HG03139 (cell line): ENCODE data around the gene LPP.

Experiments
- ATAC-seq: cut with Tn5 transposase; IDR thresholded peaks from one replicate; pipeline ENCODE4 v1.9.1; 2021; ENCODE audit not compliant: unreplicated experiment

The LPP gene

DNA sequence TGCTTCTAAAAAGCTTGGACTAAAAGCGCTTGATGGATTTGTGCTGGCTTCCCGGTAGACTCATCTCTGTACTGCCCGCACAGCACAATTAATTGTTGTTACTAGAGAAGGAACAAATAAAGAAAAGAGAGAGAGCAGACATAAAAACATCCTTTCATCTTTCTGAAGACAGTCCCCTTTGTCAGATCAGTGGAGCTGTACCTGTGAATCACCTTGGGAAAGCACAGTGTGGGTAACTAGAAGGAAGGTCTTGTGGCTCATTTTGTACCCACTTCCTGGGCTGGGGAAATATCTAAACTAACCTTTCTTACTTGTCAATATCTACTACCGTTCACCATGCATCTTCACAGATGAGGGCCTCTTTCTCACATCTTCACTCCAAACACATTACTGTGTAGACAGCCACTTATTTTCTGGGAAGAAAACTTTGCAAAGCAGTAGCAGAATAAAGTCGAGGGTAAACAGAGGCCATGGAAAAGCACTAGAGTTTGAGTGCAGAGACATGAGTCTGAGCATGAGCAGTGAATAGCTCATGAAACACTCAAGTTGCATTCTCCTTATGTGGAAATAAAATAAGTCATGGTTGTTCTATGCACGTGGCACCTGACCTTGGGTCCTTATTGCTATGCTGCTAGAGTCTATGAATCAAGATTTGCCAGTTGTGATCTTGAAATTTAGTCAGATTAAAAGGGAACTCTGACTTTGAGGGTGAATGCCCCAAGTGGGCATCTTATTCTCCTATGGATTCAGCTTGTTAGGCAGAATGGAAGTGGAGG is 169.3 kb downstream of the LPP start:
- ATAC-seq = no peak

DNA sequence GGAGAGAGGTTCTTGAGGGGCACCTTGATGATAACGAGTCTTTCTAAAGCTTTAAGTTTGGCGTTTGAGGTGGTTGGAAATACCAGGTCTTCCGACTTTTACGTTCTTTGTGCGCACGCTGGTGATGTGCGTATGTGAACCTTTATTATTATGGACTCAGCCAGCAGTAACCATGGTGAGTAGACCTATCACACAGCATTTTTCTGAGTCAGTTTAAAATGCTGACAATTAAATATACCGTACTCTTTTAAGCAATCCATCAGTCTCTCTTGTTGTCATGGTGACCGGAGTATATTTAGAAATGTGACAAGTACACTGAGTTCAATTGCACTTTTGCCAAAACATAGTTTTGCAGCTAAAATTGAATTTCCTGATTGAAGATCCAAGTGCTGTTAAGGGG is 172.2 kb downstream of the LPP start:
- ATAC-seq = no peak

DNA sequence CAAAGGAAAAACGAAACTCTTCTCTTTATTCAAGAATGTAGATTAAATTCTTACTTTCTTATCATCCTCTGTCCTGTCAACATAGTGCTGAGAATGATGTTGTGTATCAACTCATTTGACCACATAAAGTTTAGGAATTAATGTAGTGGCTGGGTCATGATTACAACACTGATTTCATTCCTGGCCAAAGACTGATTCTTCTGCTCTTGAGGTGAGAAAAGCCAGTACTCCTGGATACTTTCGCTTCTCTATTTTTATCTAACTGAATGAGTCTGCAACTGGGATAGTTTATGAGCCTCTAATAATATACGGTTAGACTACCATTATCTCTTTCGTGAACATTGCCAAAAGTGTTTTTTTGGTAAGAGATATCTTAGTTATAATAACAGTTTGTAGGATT is 173.0 kb downstream of the LPP start:
- ATAC-seq = no peak

DNA sequence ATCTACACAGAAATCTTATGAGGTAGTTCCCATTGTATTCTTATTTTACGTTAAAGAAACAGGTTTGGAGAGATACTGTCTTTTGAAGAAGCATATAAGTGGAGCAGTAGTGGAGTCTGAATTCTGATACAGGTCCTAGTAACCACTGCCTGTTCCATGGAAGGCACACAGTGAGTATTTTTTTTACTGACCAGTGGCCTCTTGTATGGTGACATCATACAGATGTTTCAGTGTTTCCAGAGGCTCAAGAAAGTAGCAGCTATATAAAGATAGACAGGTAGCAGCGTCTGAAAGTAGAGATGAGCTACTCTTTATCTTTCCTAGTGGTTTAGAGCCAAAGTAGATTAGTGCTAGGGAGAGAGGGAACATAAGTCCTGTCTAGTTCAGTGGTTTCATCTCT is 173.5 kb downstream of the LPP start:
- ATAC-seq = no peak

DNA sequence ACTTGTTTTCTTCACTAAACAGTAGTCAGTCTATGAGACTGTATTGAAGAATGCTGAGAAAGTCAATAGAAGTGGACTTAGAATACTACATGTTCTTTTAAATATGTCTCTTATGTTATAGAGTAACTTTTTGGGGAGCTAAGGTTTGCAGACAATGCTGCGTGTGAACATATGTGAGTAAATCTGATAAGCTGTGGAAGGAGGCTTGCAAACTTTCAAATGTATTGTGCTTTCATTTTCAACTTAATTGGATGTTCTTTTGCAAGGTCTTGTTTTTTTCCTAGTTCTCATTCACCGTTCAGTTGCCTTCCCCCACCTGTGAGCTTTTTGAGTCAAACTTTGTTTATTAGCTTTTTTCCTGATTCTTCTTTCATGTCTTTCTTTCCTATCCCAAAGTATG is 176.2 kb downstream of the LPP start:
- no peak for ATAC-seq

DNA sequence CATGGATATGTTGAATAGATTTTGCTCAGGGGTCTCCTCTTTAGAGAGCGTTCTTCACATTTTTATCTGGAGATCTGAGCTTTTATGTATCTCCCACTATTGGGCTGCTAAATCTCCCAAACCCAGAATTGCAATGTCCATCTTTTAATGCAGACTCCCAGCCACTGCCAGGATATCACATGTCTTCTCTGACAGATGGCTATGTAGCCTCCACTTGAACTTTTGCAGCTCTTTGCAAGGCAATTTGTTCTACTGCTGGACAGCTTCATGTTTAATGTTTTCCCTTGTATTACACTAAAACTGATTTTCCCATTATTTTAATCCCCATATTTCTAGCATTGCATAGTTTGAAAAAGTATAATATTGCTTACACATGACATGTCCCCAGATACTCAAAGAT is 177.2 kb downstream of the LPP start:
- no peak for ATAC-seq

DNA sequence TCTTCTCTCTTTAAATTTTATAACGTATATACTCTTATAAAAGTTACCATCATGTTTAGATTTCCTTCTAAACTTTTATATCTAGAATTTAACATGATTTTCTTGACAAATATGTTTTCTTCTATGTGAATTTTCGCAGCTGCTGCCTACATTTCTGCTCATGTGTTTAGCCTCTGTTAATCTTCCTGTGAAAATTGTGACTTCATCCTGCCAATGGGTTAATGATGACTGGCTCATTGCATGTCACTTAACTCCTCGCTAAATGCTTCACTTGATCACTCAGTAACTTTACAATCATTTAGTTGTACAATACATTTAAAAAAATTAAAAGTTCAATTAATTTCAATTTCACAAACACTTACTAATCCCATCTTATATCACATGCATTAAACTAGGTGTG is 178.1 kb downstream of the LPP start:
- no peak for ATAC-seq

DNA sequence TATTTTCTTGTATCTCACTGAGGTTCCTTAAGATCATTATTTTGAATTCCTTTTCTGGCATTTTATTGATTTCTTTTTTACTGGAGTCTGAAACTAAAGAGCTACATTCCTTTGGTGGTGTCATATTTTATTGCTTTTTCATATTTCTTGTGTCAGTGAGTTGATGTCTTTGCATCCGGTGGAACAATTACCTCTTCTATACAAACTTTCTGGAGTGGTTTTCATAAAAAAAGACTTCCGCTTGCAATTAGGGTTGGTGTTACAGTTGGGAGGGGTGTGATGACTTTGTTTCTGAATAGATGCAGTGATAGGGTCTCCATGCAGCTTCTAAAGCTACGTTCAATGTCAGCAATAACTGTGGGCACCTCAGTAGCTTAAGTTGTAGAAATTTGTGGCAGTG is 181.7 kb downstream of the LPP start:
- ATAC-seq = no peak

DNA sequence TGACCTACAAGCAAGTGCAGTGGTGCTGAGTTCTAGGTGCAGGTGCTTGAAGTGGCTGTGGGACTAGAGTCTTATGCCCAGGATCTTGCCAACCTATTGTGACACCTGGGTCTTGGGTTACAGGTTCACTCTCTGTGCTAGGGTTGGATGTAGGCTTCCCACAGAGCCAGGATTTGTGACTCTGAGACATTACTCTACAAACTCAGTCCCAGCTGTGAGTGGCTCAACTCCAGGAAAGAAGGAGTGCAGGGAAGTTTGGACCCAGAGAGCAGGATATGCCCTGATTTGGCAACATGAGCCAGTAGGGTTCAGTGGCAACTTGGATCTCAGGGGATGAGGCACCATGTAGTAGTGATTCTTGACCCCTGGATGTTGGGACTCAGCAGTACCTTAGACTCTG is 182.2 kb downstream of the LPP start:
- no peak for ATAC-seq

DNA sequence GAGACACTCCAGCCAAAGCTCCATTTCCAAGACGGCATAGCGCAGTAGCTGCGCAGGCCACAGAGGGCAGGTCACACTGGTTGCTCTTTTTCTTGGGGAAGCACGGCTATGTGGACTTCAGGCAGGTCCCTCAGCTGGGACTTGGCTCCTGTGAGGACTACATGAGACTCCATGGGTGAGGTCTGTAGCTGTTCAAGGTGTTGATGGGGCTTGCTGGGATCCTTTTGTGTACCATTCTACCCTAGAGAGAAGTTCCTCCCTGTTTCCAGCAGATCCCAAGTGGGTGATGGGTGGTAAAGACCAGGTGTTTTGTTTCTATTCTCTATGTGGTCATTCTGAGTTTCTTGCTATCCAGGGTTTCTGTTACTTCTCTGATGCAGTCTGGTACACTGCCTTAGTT is 183.3 kb downstream of the LPP start:
- no peak for ATAC-seq

DNA sequence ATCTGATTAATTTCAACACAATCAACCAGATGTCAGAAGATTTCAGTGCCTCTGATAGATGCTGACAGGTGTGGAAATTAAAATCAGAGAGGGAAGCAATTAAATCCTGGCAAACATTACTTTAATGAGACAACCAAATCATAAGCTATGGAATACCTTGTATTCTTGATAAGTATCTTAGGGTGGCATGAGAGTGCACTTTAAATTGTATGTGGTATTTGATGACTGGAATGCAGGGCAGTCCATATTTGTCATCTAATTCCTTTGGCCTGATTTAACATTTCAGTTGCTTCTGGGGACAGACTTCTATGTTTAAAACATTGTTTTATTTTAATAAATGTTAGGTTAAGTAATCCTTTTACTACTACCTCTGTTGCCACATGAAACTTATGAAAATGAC is 184.1 kb downstream of the LPP start:
- ATAC-seq = no peak

DNA sequence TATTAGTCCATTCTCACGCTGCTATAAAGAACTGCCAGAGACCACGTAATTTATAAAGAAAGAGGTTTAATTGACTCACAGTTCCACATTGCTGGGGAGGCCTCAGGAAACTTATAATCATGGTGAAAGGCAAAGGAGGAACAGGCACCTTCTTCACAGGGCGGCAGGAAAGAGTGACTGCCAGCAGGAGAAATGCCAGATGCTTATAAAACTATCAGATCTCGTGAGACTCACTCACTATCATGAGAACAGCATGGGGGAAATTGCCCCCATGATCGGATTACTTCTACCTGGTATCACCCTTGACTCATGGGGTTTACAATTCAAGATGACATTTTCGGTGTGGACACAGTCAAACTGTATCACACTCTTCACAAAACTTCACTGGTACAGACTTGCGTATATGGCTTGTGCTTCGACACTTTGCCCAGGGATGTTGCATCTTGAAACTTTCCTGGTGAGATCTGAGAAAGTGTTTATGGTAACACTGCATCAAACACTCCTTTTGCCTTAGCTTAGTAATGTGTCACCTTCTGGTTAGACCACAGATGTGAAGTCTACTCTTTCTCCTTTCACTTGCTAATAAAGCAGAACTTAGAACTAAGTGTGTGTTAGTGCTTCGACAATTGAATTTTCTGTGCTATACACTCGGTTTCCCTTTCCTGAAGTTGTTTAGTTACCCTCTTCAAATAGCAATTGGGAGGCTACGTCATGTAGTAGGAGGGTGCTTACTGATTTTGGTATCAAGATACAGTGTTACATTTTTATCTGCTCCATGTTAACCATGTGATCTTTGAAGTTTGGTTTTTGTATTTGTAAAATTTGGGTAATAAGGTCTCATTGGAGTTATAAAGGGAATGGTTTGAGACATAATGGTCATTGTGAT is 185.7 kb downstream of the LPP start:
- ATAC-seq = no peak

DNA sequence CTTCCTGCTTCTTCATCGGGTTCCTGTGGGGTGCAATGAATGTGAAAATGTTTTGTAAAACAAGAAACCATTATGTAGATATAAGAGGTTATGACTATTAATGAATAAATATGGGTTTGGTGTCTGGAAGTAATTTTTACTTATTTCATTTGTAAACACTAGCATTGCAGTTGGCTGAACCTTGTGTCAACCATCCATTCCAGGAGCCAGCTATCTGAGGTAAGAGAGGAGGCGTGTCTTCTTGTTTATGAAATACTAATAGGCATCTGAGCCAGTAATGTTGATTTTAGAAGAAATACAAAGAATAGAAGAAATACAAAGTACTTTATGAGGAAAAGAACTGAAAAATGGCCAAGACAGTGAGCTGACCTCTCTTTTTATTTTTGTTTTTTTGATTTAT is 187.5 kb downstream of the LPP start:
- ATAC-seq = no peak

DNA sequence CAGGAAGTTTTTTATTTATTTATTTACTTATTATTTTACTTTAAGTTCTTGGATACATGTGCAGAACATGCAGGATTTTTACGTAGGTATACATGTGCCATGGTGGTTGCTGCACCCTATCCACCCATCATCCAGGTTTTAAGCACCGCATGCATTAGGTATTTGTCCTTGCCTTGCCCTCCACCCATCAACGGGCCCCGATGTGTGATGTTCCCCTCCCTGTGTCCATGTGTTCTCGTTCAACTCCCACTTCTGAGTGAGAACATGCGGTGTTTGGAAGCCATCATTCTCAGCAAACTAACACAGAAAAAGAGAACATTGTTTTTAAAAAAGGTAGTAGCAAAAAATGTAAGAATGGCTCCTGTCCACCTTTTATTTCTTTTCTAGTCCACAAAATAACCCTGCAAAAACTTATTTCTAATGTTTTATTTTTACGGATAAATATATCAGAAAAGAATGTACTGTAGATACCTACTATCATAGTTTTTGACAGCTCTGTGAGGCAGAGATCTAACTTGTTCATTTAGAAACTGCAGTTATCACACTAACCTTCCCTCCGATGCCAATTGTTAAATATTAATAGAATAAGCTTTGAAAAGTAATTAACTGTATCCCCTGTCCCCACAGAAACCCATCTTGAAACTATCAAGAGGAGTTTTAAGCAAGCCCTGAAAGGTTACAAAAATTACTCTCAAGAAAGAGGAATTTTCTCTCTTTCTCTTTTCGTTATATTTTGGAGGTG is 189.2 kb downstream of the LPP start:
- ATAC-seq = peak; percentile 47

DNA sequence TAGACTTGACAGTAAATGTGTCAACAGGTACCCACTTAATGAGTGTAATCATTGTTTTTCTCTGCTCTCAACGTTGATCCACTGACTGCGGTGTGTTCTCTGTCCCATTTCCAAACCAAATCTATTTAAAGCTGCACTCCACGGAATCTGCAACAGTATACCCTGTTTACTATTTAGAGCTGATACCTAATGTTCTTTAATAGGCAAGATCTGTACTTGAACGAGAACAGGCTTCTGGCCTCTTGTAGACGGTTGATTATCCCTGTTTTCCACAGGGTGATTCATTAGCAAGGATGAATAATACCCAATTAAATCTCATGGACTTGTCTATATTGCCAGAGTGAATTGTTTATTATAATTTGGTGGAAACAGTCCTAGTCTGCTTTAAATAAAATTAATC is 189.9 kb downstream of the LPP start:
- no peak for ATAC-seq

DNA sequence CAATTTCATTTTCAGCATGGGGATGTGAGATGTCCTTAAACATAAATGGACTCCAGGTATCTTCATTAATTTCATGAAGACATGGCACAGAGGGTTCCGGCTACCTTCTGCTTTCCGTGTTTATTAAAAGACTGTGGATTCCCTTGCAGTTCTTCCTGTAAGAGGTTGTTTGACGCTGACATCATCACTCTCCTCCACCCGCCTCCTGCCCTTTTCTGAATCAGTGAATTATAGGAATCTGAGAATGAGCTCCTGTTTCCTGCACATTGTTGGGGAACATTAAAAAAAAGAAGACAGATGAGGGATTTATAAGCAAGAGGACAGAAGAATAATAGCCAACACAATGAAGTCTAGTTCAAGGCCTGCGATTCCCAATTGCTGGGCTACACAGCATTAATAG is 191.3 kb downstream of the LPP start:
- ATAC-seq = no peak

DNA sequence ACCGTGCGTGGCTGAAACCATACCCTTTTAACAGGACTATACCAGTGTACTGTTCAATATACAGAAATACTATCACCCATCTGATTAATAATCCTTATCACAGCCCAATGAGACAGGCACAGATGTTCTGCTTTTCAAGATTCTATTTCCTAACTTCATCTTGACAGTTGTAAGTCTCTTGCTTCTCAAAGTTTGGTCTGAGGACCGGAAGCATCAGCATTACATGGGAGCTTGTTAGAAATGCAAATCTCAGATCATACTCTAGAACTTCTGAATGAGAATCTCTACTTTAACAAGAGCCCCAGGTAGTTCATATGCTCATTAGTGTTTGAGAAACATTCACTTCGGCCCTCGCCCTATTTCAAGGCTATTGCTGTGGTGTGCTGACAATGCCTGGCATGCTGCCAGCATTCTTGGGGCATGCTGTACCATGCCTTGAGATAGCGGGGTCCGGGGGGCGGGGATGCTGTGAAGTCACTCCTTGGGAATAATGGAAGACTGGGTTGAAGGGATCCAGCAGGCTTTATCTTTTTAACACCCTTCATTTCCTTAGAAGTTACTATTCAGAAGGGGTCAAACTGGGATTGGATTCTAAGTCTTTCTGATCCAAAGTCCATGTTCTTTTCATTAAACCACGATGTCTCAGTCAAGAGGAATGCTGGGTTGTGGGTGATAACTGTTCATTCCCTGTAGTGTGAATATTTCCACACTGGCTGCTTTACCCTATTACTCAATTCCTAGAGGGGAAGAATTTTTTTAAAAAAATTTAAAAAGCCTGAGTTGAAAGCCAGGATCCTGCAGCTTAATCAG is 194.7 kb downstream of the LPP start:
- ATAC-seq = no peak

DNA sequence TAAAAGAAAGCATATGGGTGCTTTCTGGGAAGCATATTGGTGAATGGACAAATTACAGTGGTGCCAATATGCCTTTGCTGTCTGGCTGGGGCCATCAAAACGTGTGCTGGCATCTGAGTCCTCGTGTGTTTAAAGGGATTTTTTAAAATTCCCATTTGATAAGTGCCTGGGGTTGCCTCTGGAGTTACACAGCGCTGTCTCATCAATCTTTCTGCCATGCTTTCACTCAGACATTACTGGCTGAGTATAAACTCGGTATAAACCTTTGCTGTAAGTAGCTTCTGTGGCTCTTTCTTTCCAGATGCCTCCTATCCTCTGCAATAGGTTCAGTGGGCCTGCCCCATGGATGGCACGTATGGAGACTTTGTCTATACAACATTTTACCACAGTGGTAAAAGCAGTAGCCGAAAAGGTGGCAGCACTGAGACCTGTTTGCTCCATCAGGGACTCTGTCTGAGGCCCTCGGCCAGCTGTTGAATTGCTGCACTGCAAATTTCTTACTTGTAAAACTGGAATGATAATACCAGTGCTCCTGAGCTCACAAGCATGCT is 195.5 kb downstream of the LPP start:
- no peak for ATAC-seq

DNA sequence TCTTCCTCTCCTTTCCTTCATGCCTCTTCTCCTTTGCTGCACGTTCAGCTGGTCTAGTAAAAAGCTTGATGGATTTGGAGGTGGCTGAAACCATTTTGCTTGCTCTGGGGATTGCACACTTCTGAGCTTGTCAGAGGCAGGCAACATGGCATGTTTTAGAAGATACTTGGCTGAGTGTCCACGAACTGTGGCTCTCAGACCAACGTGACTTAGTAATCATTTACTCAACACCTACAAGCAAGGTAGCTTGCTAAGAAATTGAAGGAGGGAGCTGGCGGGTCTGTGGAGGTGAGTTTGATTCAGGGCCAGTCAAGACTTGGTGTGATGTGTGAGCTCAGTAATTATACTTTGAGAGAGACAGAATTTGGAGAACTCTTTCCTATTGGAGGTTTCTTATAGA is 196.0 kb downstream of the LPP start:
- no peak for ATAC-seq

DNA sequence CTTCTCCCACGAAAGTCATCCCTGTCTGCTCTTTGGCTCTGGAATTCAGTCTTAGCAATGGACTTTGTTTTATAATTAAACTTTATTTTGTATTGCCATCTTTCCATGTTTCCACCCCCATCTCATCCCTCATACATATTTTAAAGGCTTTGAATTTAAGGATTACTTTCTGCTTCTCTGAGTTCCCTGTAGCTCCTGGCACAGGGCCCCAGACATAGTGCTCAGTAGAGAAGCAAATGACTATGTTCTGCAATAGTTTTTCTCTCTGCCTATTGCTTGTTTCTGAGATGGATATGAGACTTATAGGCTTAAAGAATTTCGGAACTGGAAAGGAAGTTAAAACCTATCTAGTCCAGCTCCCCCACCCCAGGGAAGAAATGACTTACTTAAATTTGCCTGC is 197.0 kb downstream of the LPP start:
- no peak for ATAC-seq

DNA sequence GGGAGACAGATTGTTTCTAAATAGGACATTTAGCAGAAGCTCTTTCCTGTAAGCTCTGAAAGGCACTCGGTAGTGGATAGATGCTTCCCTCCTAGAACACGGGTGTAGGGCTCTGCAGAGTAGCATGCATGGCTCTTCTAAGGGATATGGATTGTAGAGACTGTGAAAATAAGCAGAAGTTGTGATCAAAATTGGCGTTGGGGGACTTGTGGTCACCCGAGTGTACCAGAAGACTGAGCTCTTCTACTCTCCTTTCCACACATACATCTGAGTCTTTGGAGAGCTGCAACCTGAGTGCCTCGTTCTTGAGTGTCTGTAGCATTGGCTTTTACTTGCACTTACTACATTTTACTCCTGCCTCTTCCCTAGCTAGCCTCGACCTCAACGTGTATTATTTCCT is 197.7 kb downstream of the LPP start:
- no peak for ATAC-seq
